GM10266 (cell line): ENCODE data around the gene UTS2B.

Experiments used
- DNase-seq: peaks from one replicate; pipeline ENCODE4 v3.0.0; 2012; ENCODE audit errors: extremely low spot score
- TF ChIP-seq, protein P1 (sequence below): IDR thresholded peaks from 2 replicates; pipeline ENCODE4 v1.5.1; 2012; ENCODE audit warnings: mild to moderate bottlenecking, low read depth; ENCODE audit not compliant: control insufficient read depth, insufficient read depth; ENCODE audit errors: missing control alignments

Gene UTS2B

DNA sequence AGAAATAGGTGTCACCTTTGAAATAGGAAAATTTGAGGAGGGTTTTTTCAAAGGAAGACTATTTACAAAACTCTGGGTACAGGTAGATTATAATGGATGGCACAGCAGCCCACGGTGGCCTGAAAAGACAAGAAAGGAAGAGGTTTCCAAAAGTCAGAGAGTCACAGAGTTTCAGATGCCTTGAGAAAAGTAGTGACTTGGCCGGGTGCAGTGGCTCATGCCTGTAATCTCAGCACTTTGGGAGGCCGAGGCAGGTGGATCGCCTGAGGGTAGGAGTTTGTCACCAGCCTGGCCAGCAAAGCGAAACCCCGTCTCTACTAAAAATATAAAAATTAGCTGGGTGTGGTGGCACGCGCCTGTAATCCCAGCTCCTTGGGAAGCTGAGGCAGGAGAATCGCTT, 96.1 kb downstream of the UTS2B start:
- TF ChIP-seq, protein P1, sequence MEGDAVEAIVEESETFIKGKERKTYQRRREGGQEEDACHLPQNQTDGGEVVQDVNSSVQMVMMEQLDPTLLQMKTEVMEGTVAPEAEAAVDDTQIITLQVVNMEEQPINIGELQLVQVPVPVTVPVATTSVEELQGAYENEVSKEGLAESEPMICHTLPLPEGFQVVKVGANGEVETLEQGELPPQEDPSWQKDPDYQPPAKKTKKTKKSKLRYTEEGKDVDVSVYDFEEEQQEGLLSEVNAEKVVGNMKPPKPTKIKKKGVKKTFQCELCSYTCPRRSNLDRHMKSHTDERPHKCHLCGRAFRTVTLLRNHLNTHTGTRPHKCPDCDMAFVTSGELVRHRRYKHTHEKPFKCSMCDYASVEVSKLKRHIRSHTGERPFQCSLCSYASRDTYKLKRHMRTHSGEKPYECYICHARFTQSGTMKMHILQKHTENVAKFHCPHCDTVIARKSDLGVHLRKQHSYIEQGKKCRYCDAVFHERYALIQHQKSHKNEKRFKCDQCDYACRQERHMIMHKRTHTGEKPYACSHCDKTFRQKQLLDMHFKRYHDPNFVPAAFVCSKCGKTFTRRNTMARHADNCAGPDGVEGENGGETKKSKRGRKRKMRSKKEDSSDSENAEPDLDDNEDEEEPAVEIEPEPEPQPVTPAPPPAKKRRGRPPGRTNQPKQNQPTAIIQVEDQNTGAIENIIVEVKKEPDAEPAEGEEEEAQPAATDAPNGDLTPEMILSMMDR: no peak
- no peak for DNase-seq

DNA sequence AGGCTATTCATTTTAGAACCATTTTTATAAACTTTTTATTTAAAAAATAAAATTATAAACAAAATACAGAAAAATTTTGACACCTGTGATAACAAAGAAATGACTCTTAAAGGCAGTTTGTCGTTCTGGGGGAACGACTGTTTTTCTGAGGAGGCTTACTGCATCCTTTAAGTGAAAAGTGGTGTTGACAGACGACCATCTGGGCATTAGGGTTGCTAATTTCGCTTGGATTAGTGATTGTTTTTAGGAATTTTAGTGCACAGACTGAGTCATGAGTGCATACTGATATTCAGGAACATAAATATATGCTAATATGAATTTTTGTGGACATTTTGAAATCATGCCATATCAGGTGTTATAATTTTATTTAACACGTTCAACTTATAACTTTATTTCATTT, 102.8 kb downstream of the UTS2B start:
- DNase-seq: no peak
- TF ChIP-seq, protein P1: no peak

DNA sequence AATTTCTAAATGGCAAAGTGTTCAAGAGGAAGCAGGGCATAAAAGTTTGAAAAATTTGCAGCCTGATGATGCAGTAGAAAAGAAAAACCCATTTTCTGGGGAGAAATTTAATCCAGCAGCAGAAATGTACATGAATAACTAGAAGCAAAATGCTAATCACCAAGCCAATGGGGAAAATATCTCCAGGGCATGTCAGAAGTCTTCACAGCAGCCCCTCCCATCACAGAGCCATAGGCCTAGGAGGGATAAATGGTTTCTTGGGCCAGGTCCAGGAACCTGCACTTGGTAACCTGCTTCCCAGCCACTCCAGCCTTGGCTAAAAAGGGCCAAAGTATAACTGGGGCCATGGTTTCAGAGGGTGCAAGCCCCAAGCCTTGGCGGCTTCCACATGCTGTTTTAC, 108.7 kb downstream of the UTS2B start:
- DNase-seq: no peak
- TF ChIP-seq, protein P1: no peak

DNA sequence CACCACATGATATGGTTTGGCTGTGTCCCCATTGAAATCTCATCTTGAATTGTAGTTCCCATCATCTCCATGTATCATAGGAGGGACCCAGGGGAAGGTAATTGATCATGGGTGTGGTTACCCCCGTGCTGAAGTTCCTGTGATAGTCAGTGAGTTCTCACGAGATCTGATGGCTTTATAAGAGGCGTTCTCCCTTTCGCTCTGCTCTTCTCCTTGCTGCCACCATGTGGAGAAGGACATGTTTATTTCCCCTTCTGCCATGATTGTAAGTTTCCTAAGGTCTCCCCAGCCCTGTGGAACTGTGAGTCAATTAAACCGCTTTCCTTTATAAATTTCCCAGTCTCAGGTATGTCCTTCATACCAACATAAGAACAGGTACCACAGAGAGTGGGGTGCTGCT, 109.4 kb downstream of the UTS2B start:
- no peak for DNase-seq
- TF ChIP-seq, protein P1: no peak

DNA sequence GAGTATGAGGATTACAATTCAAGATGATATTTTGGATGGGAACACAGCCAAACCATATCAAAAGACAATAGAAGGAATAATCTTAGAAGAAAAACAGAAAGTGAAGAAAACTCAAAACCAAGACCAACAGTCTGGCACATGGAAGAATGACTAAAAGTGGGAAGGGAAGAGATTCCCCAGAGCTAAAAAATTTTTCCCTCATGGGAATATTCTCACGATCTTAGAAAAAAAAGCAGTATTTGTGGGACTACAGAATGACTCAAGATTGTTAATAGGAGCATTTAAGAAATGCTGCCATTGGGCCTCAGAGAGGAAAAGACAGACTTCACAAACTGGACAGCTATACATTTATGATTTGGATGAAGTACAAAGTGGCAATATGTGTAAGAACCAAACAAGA, 113.0 kb downstream of the UTS2B start:
- TF ChIP-seq, protein P1: no peak
- no peak for DNase-seq
